Adrenal gland (tissue), 12 donors: Measurements from ENCODE around the gene PML. TPM values are rescaled to one million over a fixed set of nuclear protein-coding genes. Genes with fewer than 3 reads are reported as not detected.
"Not testable (repeated sequence)": the region's sequence is repeated elsewhere in the genome, so short reads cannot be mapped to it uniquely, and the experiment has no call there.

ENCODE experiments used
- DNase-seq, 7 donors: peaks; one replicate each; pipeline ENCODE4 v3.0.0-alpha.2; 2019 to 2020
- H3K27ac ChIP-seq, 5 donors: fragments of 200-600 bp; sonication (generic) in 4 of 5; 1 replicate in 3 of 5; 2 replicates in 2 of 5; pipeline versions ENCODE4 v1.5.1 to v1.8.0; 2016 to 2020; ENCODE audit warnings: mild to moderate bottlenecking in 1 of 5
- H3K27me3 ChIP-seq: fragments of 200-600 bp; 2 replicates; pipeline ENCODE4 v1.8.0; 2021
- H3K36me3 ChIP-seq, 2 donors: fragments of 200-600 bp; replicated peaks in 1 of 2; 1 replicate in 1 of 2; 2 replicates in 1 of 2; pipeline versions ENCODE4 v1.5.1 to v1.8.0; 2018 to 2022
- H3K4me1 ChIP-seq, 2 donors: fragments of 200-600 bp; replicated peaks in 1 of 2; 1 replicate in 1 of 2; 2 replicates in 1 of 2; pipeline versions ENCODE4 v1.5.1 to v1.8.0; 2018 to 2021
- H3K4me3 ChIP-seq, 4 donors: fragments of 200-600 bp; sonication (generic) in 3 of 4; one replicate each; pipeline ENCODE4 v1.5.1; 2016 to 2018
- H3K9me3 ChIP-seq, 3 donors: fragments of 200-600 bp; sonication (generic) in 1 of 3; replicated peaks in 1 of 3; 1 replicate in 2 of 3; 2 replicates in 1 of 3; pipeline versions ENCODE4 v1.5.1 to v1.8.0; 2016 to 2021
- POLR2A ChIP-seq, 2 donors: fragments of 450-650 bp; IDR thresholded peaks; one replicate each; pipeline ENCODE4 v1.6.1; 2017; ENCODE audit warnings: antibody characterized with exemption in 2 of 2, mild to moderate bottlenecking in 2 of 2, moderate library complexity in 1 of 2
- WGBS, 4 donors: extraction: QIAGEN DNeasy Blood & Tissue Kit in 2 of 4; methylation state at CpG; one replicate each; pipeline versions ENCODE4 v1.1.5 to v1.1.7; 2013 to 2017; 5-methylcytosine and 5-hydroxymethylcytosine counted together
- intact Hi-C, 2 donors: fragments of 100-400 bp; cut with DNase I; formaldehyde crosslinking; loops; one replicate each; pipeline versions ENCODE4 v1.14.1 to v1.15.0; 2022 to 2023
- polyA plus RNA-seq, 3 donors: library from polyadenylated mRNA; stranded (reverse); fragments of 200-250 nt in 2 of 3; fragments of 350-450 nt in 1 of 3; fragmentation: Illumina TruSeq in 1 of 3; extraction: RNeasy Lipid Tissue Mini Kit (QIAGEN cat#74804) in 1 of 3; gene quantifications; one replicate each; pipeline ENCODE4 v1.2.3, GENCODE V29; 2013 to 2014
- total RNA-seq, 9 donors: library from RNA; depleted of rRNA in 4 of 9; stranded (reverse); fragments of >200 nt in 4 of 9; fragments of 120-200 nt in 1 of 9; fragmentation: NEBNext Ultra II Directional in 1 of 9; extraction: Animal tissue kit (Norgen Biotek cat#: 25700) in 1 of 9; gene quantifications; one replicate each; pipeline versions ENCODE4 v1.1.0 to v1.2.4, GENCODE V29; 2013 to 2023
- TF ChIP-seq, protein P1 (sequence below), 6 experiments: fragments of 450-650 bp in 4 of 6; fragments of 200-600 bp in 2 of 6; sonication (generic) in 1 of 6; IDR thresholded peaks; 1 replicate in 5 of 6; 2 replicates in 1 of 6; pipeline versions ENCODE4 v1.5.1 to v1.8.0; 2016 to 2021; ENCODE audit warnings: antibody characterized with exemption in 6 of 6, mild to moderate bottlenecking in 2 of 6, moderate library complexity in 1 of 6
- donor health status: healthy with polysubstance abuse.
- donor health status: Bipolar disorder and iron deficiency.
- donor health status: DM: yes; HTN: yes; CAD: no.
- donor health status: DM: no; HTN: no; CAD: no.
- donor health status: DM: no; HTN: no; CAD: no.
- donor health status: DM: yes; HTN: yes; CAD: no.

PML gene
- total and polyA plus RNA-seq, 12 donors = 7.0 to 103 (median 58.7) TPM

DNA sequence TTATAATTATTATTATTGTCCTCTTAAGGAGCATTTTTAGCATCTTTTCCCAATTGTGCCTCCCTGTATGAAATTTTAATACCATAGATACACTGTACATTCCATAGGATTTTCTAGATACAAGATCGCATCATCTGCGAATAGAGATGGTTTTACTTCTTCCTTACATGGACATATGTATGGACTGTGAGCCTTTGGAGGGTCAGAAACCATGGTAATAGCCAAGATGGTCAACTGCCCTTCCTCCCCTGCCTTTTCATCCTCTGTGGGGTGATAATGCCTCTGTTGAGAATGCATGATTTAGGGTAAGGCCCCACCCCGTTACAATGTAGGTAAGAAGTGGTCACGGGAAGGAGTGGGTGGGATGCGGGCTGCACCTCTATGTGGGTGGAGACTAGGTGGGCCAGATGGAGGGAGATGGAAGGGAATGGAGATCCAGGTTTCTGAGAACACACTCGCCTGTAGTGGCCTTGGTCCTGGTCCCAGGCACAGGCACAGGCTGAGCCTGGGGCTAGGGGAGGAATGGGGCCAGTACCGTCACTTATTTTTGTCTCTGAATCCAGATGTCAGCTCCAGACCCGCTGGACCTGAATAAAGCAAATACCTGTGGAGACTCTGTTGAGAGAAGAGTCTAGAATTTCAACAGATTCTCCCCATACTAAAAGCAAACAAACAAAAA is 56.2 kb downstream of the PML start:
- WGBS, 4 donors = 65 to 84% (median 77%) methylated on average over 8 of the region's 8 CpGs
- no peak overlapping the region for H3K4me3 ChIP-seq

DNA sequence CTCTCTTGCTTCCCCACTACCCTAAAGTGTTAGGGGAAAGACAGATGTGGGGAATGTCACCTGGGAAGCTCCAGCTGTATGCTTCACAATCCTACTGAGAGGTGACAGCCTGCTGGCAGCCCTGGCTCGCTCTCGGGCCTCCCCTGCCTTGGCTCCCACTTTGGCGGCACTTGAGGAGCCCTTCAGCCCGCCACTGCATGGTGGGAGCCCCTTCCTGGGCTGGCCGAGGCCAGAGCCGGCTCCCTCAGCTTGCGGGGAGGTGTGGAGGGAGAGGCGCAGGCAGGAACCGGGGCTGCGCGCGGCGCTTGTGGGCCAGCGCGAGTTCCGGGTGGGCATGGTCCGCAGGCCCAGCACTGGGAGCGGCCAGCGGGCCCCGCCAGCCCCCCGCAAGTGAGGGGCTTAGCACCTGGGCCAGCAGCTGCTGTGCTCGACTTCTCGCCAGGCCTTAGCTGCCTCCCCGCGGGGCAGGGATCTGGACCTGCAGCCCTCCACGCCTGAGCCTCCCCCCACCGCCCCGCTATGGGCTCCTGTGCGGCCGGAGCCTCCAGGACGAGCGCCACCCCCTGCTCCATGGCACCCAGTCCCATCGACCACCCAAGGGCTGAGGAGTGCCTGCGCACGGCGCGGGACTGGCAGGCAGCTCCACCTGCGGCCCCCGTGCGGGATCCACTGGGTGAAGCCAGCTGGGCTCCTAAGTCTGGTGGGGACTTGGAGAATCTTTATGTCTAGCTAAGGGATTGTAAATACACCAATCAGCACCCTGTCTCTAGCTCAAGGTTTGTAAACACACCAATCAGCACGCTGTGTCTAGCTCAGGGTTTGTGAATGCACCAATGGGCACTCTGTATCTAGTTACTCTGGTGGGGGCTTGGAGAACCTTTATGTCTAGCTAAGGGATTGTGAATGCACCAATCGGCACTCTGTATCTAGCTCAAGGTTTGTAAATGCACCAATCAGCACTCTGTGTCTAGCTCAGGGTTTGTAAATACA is 58.0 kb downstream of the PML start:
- H3K9me3 ChIP-seq, H3K4me3 ChIP-seq, H3K27me3 ChIP-seq, H3K36me3 ChIP-seq: not testable (repeated sequence)
- 87 to 90% (median 88%) methylated on average over 14 to 42 of the region's 42 CpGs for WGBS, 4 donors
- intact Hi-C loops = loop anchor here (5.0 to 10.0 kb wide), 3 partner anchors 70 to 260 kb away; partner anchors contain the start of gene ISLR2 (in 1 of the 2)
- H3K4me1 ChIP-seq = peaks cover 4 to 23% of the 10 kb centered on the region in 2 donors
- DNase-seq = peak in 2 of 7 donors; percentile 20 to 46
- H3K27ac ChIP-seq = peak overlapping the region in 2 of 5 donors; percentile 75 to 80

More for the DNA sequence above, 56.2 kb downstream of the PML start:
- Histone ChIP-seq H3K4me1 (peaks cover 4 to 23% of the 10 kb centered on the region in 2 donors), H3K9me3 (no peaks in the 10 kb centered on the region), H3K27ac (peak overlapping the region; percentile 44 to 92 (median 54)), H3K36me3 (no peaks in the 10 kb centered on the region), H3K27me3 (no peaks in the 10 kb centered on the region)
- intact Hi-C loops = loop anchor here (5.0 to 10.0 kb wide), 3 partner anchors 72 to 262 kb away; partner anchors contain the start of gene ISLR2 (in 1 of the 2)
- DNase-seq = peak in 2 of 7 donors; percentile 28 to 48
- no peak for TF ChIP-seq POLR2A (IDR thresholded peaks at IDR 0.05)
- TF ChIP-seq, protein P1, sequence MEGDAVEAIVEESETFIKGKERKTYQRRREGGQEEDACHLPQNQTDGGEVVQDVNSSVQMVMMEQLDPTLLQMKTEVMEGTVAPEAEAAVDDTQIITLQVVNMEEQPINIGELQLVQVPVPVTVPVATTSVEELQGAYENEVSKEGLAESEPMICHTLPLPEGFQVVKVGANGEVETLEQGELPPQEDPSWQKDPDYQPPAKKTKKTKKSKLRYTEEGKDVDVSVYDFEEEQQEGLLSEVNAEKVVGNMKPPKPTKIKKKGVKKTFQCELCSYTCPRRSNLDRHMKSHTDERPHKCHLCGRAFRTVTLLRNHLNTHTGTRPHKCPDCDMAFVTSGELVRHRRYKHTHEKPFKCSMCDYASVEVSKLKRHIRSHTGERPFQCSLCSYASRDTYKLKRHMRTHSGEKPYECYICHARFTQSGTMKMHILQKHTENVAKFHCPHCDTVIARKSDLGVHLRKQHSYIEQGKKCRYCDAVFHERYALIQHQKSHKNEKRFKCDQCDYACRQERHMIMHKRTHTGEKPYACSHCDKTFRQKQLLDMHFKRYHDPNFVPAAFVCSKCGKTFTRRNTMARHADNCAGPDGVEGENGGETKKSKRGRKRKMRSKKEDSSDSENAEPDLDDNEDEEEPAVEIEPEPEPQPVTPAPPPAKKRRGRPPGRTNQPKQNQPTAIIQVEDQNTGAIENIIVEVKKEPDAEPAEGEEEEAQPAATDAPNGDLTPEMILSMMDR (IDR thresholded peaks at IDR 0.05) = no peak

DNA sequence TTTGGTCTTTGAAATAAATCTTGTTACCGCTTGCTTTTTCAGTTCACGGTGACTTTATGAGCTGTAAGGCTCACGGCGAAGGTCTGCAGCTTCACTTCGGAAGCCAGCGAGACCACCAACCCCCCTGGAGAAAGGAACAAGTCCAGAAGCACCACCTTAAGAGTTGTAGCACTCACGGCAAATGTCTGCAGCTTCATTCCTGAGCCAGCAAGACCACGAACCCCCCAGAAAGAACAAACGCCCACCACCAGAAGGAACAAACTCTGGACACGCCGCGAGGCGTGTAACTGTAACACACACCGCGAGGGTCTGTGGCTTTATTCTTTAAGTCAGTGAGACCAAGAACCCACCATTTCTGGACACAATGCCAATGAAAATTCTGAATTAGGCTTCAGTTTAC is 59.0 kb downstream of the PML start:
- 66 to 75% (median 70%) methylated on average over 14 to 15 of the region's 15 CpGs for WGBS, 4 donors
- Histone ChIP-seq H3K9me3 (no peaks in the 10 kb centered on the region), H3K36me3 (no peaks in the 10 kb centered on the region), H3K27ac (no peak overlapping the region), H3K4me3 (no peak overlapping the region), H3K27me3 (no peaks in the 10 kb centered on the region), H3K4me1 (peaks cover 0 to 23% of the 10 kb centered on the region in 2 donors)
- intact Hi-C loops = loop anchor here (5.0 to 10.0 kb wide), 3 partner anchors 69 to 259 kb away; partner anchors contain the start of gene ISLR2 (in 1 of the 2)
- peak in 1 of 7 donors; percentile 41 for DNase-seq
- TF ChIP-seq POLR2A (IDR thresholded peaks at IDR 0.05) = no peak
- TF ChIP-seq, protein P1 (IDR thresholded peaks at IDR 0.05) = no peak

DNA sequence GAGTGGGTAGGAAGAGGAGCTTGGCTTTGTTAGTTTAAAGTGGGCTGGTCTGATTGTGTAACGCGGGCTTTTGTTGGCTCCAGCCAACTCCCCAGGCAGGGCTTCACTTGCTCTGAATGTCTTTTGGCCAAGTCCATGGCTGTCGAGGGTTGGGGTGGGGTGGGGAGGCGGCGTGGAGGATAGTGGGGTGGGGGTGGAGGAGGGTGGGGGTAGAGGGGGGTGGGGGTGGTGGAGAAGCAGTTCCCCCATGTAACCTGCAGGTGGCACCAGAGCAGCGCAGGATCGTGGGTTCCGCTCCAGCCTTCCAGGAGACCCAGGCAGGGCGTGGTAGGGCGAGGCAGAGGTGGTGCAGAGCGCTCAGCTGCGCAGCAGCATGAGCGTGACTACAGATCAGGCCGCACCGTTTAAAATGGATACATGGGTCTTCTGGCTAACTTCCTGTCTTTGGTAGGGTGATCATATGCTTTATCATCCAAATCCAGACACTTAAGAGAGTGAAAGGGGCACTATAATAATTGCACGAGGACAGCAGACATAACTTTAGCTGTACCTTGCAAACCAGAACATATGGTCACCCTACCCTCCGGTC is 59.5 kb downstream of the PML start:
- H3K27ac ChIP-seq = no peak overlapping the region
- H3K4me1 ChIP-seq = peaks cover 0 to 23% of the 10 kb centered on the region in 2 donors
- no peak overlapping the region for H3K4me3 ChIP-seq
- intact Hi-C loops = loop anchor here (5.0 to 10.0 kb wide), 3 partner anchors 68 to 258 kb away; partner anchors contain the start of gene ISLR2 (in 1 of the 2)
- no peaks in the 10 kb centered on the region for H3K27me3 ChIP-seq
- TF ChIP-seq, protein P1 (IDR thresholded peaks at IDR 0.05) = peak in 5 of 6 experiments; percentile 28 to 61 (median 54)
- no peak for TF ChIP-seq POLR2A (IDR thresholded peaks at IDR 0.05)
- DNase-seq = peak; percentile 66 to 82 (median 75)
- 5 to 31% (median 7%) methylated on average over 6 to 17 of the region's 17 CpGs for WGBS, 4 donors
- no peaks in the 10 kb centered on the region for H3K9me3 ChIP-seq
- no peaks in the 10 kb centered on the region for H3K36me3 ChIP-seq
